PC-9 (cell line): ENCODE measurements around the gene SESN1.

Experiments used
- CTCF ChIP-seq: fragments of 200-600 bp; sonication (generic); conservative IDR thresholded peaks from 2 replicates; pipeline ENCODE4 v1.6.1; 2017; ENCODE audit warnings: mixed run types, antibody characterized with exemption, mild to moderate bottlenecking, moderate library complexity
- EZH2 ChIP-seq: fragments of 200-600 bp; sonication (generic); IDR thresholded peaks from 2 replicates; pipeline ENCODE4 v1.8.0; 2017; ENCODE audit warnings: antibody characterized with exemption, low read depth

DNA sequence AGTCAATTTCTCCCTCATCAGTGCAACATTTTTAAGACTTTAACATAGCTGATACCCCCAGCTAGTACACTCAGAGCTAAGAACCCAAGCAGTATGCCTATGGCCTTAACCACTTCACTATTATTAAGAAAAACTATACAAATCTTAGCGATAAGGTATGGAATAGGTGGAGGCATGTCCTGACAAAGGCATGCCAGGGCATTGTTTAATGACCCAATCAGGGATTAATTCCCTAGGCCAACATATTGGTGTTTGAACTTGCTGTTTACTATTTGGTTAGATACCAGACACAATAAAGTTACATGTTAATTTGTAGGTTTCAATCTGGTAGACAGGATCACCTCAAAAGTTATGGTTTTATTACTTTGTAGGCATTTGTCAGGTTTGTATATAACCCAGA is 153.4 kb downstream of the SESN1 start:
- TF ChIP-seq CTCF: no peak
- no peak for TF ChIP-seq EZH2
